Measurements from ENCODE around the gene PDE7B.

GRCh38 chr6:135985471-135985870 is 134.0 kb downstream of the PDE7B start:
- TF ChIP-seq EZH2 (IDR thresholded peaks at IDR 0.05; ENCODE audit: borderline replicate concordance, insufficient read depth, low read depth, low read length, poor library complexity, severe bottlenecking), result no peak
- no peak for TF ChIP-seq CTCF (IDR thresholded peaks at IDR 0.05)
